ENCODE measurements around the gene C16orf96.

DNA sequence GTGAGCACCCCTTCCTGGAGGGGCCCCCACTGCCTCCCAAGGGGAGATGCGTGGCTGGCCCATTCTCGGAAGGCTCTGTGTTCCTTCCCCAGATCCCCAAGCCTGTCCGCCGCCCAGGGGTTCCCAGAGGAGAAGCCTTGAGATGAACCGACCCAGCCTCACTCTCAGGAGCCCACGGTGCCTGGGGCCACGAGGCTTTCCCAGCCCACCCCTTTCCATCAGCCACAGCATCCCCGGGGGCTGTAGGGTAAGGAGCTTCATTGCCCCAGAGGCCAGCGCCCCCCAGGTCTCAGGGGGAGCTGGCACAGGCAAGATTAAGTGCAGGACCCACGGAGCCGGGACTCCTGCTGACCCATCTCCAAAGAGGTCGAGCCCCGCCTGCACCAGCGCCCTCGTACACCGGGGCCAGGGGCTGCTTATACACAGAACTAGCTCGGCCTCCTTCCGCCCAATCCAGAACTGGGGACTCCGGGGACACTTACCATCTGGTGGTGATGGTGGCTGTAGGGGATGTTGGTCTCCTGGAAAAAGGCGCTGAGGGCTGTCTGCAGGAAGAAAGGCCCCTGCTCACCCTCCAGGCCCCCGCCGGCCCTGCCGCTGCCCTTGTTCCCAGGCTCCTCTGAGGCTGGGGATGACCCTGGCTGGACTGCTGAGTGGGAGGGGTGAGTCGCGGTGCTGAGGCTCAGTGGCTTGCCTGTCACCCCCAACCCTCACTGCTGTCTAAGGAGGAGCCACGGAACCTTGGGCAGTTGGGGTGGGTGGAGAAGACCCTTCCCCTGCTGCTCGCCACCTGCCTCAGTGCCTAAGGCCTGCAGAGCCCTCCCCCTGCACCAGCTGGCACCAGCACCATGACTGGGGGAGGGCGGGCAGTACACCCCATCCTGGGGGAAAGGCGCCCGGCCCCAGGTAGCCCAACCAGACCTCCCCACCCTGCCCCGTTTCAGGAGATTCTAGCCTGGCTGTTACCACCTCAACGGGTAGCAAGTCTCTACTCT lies 54.2 kb downstream of the C16orf96 start:
- TF ChIP-seq, protein P1, sequence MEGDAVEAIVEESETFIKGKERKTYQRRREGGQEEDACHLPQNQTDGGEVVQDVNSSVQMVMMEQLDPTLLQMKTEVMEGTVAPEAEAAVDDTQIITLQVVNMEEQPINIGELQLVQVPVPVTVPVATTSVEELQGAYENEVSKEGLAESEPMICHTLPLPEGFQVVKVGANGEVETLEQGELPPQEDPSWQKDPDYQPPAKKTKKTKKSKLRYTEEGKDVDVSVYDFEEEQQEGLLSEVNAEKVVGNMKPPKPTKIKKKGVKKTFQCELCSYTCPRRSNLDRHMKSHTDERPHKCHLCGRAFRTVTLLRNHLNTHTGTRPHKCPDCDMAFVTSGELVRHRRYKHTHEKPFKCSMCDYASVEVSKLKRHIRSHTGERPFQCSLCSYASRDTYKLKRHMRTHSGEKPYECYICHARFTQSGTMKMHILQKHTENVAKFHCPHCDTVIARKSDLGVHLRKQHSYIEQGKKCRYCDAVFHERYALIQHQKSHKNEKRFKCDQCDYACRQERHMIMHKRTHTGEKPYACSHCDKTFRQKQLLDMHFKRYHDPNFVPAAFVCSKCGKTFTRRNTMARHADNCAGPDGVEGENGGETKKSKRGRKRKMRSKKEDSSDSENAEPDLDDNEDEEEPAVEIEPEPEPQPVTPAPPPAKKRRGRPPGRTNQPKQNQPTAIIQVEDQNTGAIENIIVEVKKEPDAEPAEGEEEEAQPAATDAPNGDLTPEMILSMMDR (IDR thresholded peaks at IDR 0.05) = no peak
- TF ChIP-seq, protein P2, sequence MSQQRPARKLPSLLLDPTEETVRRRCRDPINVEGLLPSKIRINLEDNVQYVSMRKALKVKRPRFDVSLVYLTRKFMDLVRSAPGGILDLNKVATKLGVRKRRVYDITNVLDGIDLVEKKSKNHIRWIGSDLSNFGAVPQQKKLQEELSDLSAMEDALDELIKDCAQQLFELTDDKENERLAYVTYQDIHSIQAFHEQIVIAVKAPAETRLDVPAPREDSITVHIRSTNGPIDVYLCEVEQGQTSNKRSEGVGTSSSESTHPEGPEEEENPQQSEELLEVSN (IDR thresholded peaks at IDR 0.05; ENCODE audit: borderline replicate concordance, low read depth) = no peak
- no peak for TF ChIP-seq RAD21 (conservative IDR thresholded peaks at IDR 0.05 in 1 of 2, IDR thresholded peaks at IDR 0.05 in 1 of 2)
- TF ChIP-seq POLR2A (IDR thresholded peaks at IDR 0.05; ENCODE audit: low read length) = no peak
- TF ChIP-seq EP300 (IDR thresholded peaks at IDR 0.05) = no peak

Measured in A549 (cell line).